GM18505 (cell line): ENCODE results near the gene POC1A.
A peak's percentile ranks its signal among the peaks of the same experiment; 100 is the strongest.

ENCODE experiments used
- ATAC-seq: cut with Tn5 transposase; IDR thresholded peaks from one replicate; pipeline ENCODE4 v1.9.1; 2021; ENCODE audit not compliant: unreplicated experiment
- POLR2A ChIP-seq: IDR thresholded peaks from 4 replicates; pipeline ENCODE4 v1.6.1; 2011; ENCODE audit warnings: borderline replicate concordance; ENCODE audit not compliant: insufficient read depth, insufficient read length; ENCODE audit errors: extremely low read depth

Gene POC1A

GRCh38 chr3:52124766-52125165, 29.5 kb downstream of the POC1A start:
- no peak for ATAC-seq
- no peak for TF ChIP-seq POLR2A

GRCh38 chr3:52124126-52124525, 30.1 kb downstream of the POC1A start:
- no peak for TF ChIP-seq POLR2A
- ATAC-seq, result no peak

GRCh38 chr3:52123106-52123725, 31.0 kb downstream of the POC1A start:
- no peak for TF ChIP-seq POLR2A
- no peak for ATAC-seq

- no peak for ATAC-seq
- TF ChIP-seq POLR2A, result no peak
Measured at GRCh38 chr3:52122491-52122890, 31.7 kb downstream of the POC1A start.

- ATAC-seq, result no peak
- no peak for TF ChIP-seq POLR2A
Measured at GRCh38 chr3:52121813-52122212, 32.4 kb downstream of the POC1A start.

- no peak for ATAC-seq
- peak; percentile 26 for TF ChIP-seq POLR2A
Measured at GRCh38 chr3:52121464-52121805, 32.8 kb downstream of the POC1A start.

GRCh38 chr3:52120556-52121463, 33.4 kb downstream of the POC1A start:
- TF ChIP-seq POLR2A, result no peak
- ATAC-seq, result no peak

GRCh38 chr3:52119826-52120225, 34.4 kb downstream of the POC1A start:
- no peak for ATAC-seq
- no peak for TF ChIP-seq POLR2A

- TF ChIP-seq POLR2A, result no peak
- no peak for ATAC-seq
Measured at GRCh38 chr3:52119099-52119498, 35.1 kb downstream of the POC1A start.

GRCh38 chr3:52118156-52118875, 35.9 kb downstream of the POC1A start:
- ATAC-seq, result no peak
- no peak for TF ChIP-seq POLR2A

GRCh38 chr3:52117537-52117936, 36.7 kb downstream of the POC1A start:
- no peak for TF ChIP-seq POLR2A
- ATAC-seq, result no peak

- TF ChIP-seq POLR2A, result no peak
- ATAC-seq, result no peak
Measured at GRCh38 chr3:52112056-52112455, 42.2 kb downstream of the POC1A start.

- ATAC-seq, result no peak
- no peak for TF ChIP-seq POLR2A
Measured at GRCh38 chr3:52110502-52110901, 43.7 kb downstream of the POC1A start.
